ENCODE results near the gene RABL3.

RABL3 gene

GRCh38 chr3:120770891-120771290 lies 28.6 kb upstream of the RABL3 start:
- Histone ChIP-seq H3K4me2 (no peak overlapping the region), H3K79me2 (ENCODE audit: insufficient read depth, low read depth) (peaks cover 4% of the 10 kb centered on the region; the same call in 1 of the 2 replicates), H4K20me1 (ENCODE audit: insufficient read depth) (no peaks in the 10 kb centered on the region), H3K4me1 (ENCODE audit: low read depth, poor library complexity, severe bottlenecking) (peaks cover 28% of the 10 kb centered on the region), H3K4me3 (IDR thresholded peaks at IDR 0.05; ENCODE audit: insufficient read depth, low read depth, low read length) (no peak overlapping the region), H3K9ac (no peak overlapping the region), H3K27me3 (ENCODE audit: insufficient read depth, low read depth) (no peaks in the 10 kb centered on the region), H3K36me3 (ENCODE audit: insufficient read depth) (no peaks in the 10 kb centered on the region), H2AFZ (ENCODE audit: low read depth) (no peak overlapping the region), H3K27ac (no peak overlapping the region)
- TF ChIP-seq, protein P1, sequence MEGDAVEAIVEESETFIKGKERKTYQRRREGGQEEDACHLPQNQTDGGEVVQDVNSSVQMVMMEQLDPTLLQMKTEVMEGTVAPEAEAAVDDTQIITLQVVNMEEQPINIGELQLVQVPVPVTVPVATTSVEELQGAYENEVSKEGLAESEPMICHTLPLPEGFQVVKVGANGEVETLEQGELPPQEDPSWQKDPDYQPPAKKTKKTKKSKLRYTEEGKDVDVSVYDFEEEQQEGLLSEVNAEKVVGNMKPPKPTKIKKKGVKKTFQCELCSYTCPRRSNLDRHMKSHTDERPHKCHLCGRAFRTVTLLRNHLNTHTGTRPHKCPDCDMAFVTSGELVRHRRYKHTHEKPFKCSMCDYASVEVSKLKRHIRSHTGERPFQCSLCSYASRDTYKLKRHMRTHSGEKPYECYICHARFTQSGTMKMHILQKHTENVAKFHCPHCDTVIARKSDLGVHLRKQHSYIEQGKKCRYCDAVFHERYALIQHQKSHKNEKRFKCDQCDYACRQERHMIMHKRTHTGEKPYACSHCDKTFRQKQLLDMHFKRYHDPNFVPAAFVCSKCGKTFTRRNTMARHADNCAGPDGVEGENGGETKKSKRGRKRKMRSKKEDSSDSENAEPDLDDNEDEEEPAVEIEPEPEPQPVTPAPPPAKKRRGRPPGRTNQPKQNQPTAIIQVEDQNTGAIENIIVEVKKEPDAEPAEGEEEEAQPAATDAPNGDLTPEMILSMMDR (conservative IDR thresholded peaks at IDR 0.05; ENCODE audit: low read depth, low read length), result no peak

DNA sequence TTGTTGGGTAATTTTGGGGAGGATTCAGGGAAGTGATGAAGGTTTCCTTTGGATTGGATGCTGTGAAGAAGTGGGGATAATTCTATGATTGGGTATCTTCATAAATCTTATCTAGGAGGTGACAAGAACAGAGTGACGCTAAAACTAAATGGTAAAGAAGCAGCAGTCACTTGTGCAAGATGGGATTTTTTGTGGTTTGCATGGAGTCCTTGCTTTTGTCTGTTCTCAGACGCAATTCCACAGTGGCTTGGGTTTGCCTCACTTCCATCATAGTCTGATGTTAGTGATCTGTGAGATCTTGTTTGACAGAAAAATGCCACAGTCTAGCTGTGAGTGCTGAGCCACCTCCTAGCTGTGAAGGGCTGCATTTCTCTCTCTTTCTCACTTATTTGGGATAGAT lies 27.1 kb upstream of the RABL3 start:
- Histone ChIP-seq H4K20me1 (ENCODE audit: insufficient read depth) (no peaks in the 10 kb centered on the region), H3K4me3 (IDR thresholded peaks at IDR 0.05; ENCODE audit: insufficient read depth, low read depth, low read length) (no peak overlapping the region), H3K4me2 (no peak overlapping the region), H3K27ac (no peak overlapping the region), H3K27me3 (ENCODE audit: insufficient read depth, low read depth) (no peaks in the 10 kb centered on the region), H3K9ac (no peak overlapping the region), H3K79me2 (ENCODE audit: insufficient read depth, low read depth) (peaks cover 4% of the 10 kb centered on the region; the same call in 1 of the 2 replicates), H3K36me3 (ENCODE audit: insufficient read depth) (no peaks in the 10 kb centered on the region), H3K4me1 (ENCODE audit: low read depth, poor library complexity, severe bottlenecking) (peaks cover 42% of the 10 kb centered on the region), H2AFZ (ENCODE audit: low read depth) (no peak overlapping the region)
- TF ChIP-seq, protein P1 (conservative IDR thresholded peaks at IDR 0.05; ENCODE audit: low read depth, low read length), result no peak

DNA sequence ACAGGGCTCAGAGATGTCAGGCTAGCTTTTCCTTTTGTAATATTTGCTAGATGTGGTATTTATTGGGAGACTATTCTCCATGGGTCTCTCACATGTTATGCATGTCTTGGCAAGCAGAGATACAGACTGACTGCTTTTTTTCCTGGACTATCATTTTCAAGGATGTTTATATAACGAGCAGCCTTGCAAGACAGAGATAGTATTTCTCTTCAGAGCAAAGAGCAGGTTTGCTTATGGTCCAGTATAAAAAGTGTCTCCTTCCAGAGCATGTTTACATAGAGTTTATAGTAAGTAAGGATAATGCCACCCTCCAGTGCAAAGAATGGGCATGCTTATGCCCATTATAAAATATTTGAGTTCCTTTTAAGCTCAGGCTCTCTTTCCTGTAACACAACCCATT lies 24.8 kb upstream of the RABL3 start:
- peaks cover 4% of the 10 kb centered on the region; the same call in 1 of the 2 replicates for H3K79me2 ChIP-seq (ENCODE audit: insufficient read depth, low read depth)
- no peaks in the 10 kb centered on the region for H3K36me3 ChIP-seq (ENCODE audit: insufficient read depth)
- H3K4me3 ChIP-seq (IDR thresholded peaks at IDR 0.05; ENCODE audit: insufficient read depth, low read depth, low read length), result no peak overlapping the region
- H2AFZ ChIP-seq (ENCODE audit: low read depth), result no peak overlapping the region
- peaks cover 40% of the 10 kb centered on the region for H3K4me1 ChIP-seq (ENCODE audit: low read depth, poor library complexity, severe bottlenecking)
- no peak overlapping the region for H3K27ac ChIP-seq
- TF ChIP-seq, protein P1 (conservative IDR thresholded peaks at IDR 0.05; ENCODE audit: low read depth, low read length), result no peak
- no peak overlapping the region for H3K9ac ChIP-seq
- H3K4me2 ChIP-seq, result no peak overlapping the region
- H3K27me3 ChIP-seq (ENCODE audit: insufficient read depth, low read depth), result no peaks in the 10 kb centered on the region
- H4K20me1 ChIP-seq (ENCODE audit: insufficient read depth), result no peaks in the 10 kb centered on the region

GRCh38 chr3:120766576-120766975 lies 24.3 kb upstream of the RABL3 start:
- H3K4me2 ChIP-seq, result no peak overlapping the region
- no peaks in the 10 kb centered on the region for H3K27me3 ChIP-seq (ENCODE audit: insufficient read depth, low read depth)
- H3K36me3 ChIP-seq (ENCODE audit: insufficient read depth), result no peaks in the 10 kb centered on the region
- H4K20me1 ChIP-seq (ENCODE audit: insufficient read depth), result no peaks in the 10 kb centered on the region
- H3K9ac ChIP-seq, result no peak overlapping the region
- peaks cover 4% of the 10 kb centered on the region; the same call in 1 of the 2 replicates for H3K79me2 ChIP-seq (ENCODE audit: insufficient read depth, low read depth)
- H3K4me3 ChIP-seq (IDR thresholded peaks at IDR 0.05; ENCODE audit: insufficient read depth, low read depth, low read length), result no peak overlapping the region
- no peak overlapping the region for H3K27ac ChIP-seq
- TF ChIP-seq, protein P1 (conservative IDR thresholded peaks at IDR 0.05; ENCODE audit: low read depth, low read length), result no peak
- H3K4me1 ChIP-seq (ENCODE audit: low read depth, poor library complexity, severe bottlenecking), result peaks cover 40% of the 10 kb centered on the region
- no peak overlapping the region for H2AFZ ChIP-seq (ENCODE audit: low read depth)
